Testis (tissue), 3 donors: Measurements from ENCODE around the gene NFKB1. TPM values are rescaled to one million over a fixed set of nuclear protein-coding genes. Genes with fewer than 3 reads are reported as not detected.

Source experiments
- DNase-seq: peaks from one replicate; pipeline ENCODE4 v3.0.0-alpha.2; 2019
- H3K27ac ChIP-seq, 2 donors: fragments of 200-600 bp; sonication (generic); one replicate each; pipeline ENCODE4 v1.5.1; 2019
- H3K27me3 ChIP-seq: fragments of 200-600 bp; sonication (generic); one replicate; pipeline ENCODE4 v1.5.1; 2019
- H3K36me3 ChIP-seq: fragments of 200-600 bp; sonication (generic); one replicate; pipeline ENCODE4 v1.5.1; 2017; ENCODE audit warnings: low read depth; ENCODE audit errors: missing control alignments
- H3K4me1 ChIP-seq: fragments of 200-600 bp; sonication (generic); one replicate; pipeline ENCODE4 v1.5.1; 2019
- H3K4me3 ChIP-seq, 2 donors: fragments of 200-600 bp; sonication (generic); one replicate each; pipeline ENCODE4 v1.5.1; 2017 to 2019
- H3K9me3 ChIP-seq: fragments of 200-600 bp; sonication (generic); one replicate; pipeline ENCODE4 v1.5.1; 2017
- CTCF ChIP-seq, 3 experiments: fragments of 450-650 bp in 2 of 3; fragments of 200-600 bp in 1 of 3; sonication (generic) in 1 of 3; IDR thresholded peaks; one replicate each; pipeline ENCODE4 v1.5.1; 2016 to 2019; ENCODE audit warnings: antibody characterized with exemption in 3 of 3, mild to moderate bottlenecking in 2 of 3, moderate library complexity in 1 of 3
- POLR2A ChIP-seq: fragments of 450-650 bp; IDR thresholded peaks from one replicate; pipeline ENCODE4 v1.6.1; 2017; ENCODE audit warnings: antibody characterized with exemption, mild to moderate bottlenecking, moderate library complexity
- WGBS, 2 donors: methylation state at CpG; one replicate each; pipeline ENCODE4 v1.1.5; 2018; 5-methylcytosine and 5-hydroxymethylcytosine counted together
- intact Hi-C: fragments of 100-400 bp; cut with DNase I; formaldehyde crosslinking; loops from one replicate; pipeline ENCODE4 v1.15.1; 2023; ENCODE audit warnings: low total_unique reads
- polyA plus RNA-seq: library from polyadenylated mRNA; stranded (reverse); fragments of 350-450 nt; fragmentation: Illumina TruSeq; extraction: RNeasy Lipid Tissue Mini Kit (QIAGEN cat#74804); gene quantifications from one replicate; pipeline ENCODE4 v1.2.3, GENCODE V29; 2014; ENCODE audit warnings: low read depth, low replicate concordance; ENCODE audit not compliant: insufficient read depth
- total RNA-seq, 2 donors: library from RNA; depleted of rRNA; stranded (reverse); fragments of >200 nt; gene quantifications; one replicate each; pipeline ENCODE4 v1.2.3, GENCODE V29; 2016

NFKB1 gene
- total and polyA plus RNA-seq, 3 donors from 2014 or later = 22.2 to 27.4 (median 24.6) TPM

DNA sequence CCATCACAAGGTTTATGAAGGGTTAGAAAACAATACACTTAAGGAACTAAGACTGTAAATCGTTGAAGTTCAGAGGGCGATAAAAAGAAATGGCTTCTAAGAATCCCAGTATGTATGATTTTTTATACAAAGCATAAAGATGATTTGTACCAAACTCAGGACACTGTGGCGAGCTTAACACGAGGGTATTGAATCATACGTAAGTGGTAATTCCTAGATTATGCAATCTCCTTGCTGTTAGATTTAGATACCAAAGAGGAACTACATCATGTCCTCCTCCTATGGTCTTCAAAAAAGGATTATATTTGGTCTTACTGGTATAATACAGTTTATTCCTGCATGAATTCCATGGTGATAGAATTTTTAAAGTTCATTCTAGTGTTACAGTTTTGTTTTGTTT, 23.9 kb downstream of the NFKB1 start:
- TF ChIP-seq CTCF (IDR thresholded peaks at IDR 0.05) (no peak), POLR2A (no peak)
- no peak for DNase-seq
- Histone ChIP-seq H3K9me3 (no peaks in the 10 kb centered on the region), H3K36me3 (no peaks in the 10 kb centered on the region), H3K27me3 (no peaks in the 10 kb centered on the region), H3K27ac (no peak overlapping the region), H3K4me1 (no peaks in the 10 kb centered on the region), H3K4me3 (no peak overlapping the region)
- WGBS, 2 donors = 90 to 94% methylated on average over 5 of the region's 5 CpGs
- intact Hi-C loops = no loop called here

GRCh38 chr4:102525504-102525903, 24.3 kb downstream of the NFKB1 start:
- Histone ChIP-seq H3K27me3 (no peaks in the 10 kb centered on the region), H3K36me3 (no peaks in the 10 kb centered on the region), H3K27ac (no peak overlapping the region), H3K4me1 (no peaks in the 10 kb centered on the region), H3K4me3 (no peak overlapping the region), H3K9me3 (no peaks in the 10 kb centered on the region)
- WGBS, 2 donors = 91 to 96% methylated on average over 1 of the region's 1 CpG
- DNase-seq = no peak
- TF ChIP-seq CTCF (IDR thresholded peaks at IDR 0.05) = no peak
- TF ChIP-seq POLR2A = no peak
- intact Hi-C loops = no loop called here

- 86 to 91% methylated on average over 4 of the region's 4 CpGs for WGBS, 2 donors
- DNase-seq = no peak
- H3K36me3 ChIP-seq = no peaks in the 10 kb centered on the region
- H3K27ac ChIP-seq = no peak overlapping the region
- TF ChIP-seq POLR2A (no peak), CTCF (IDR thresholded peaks at IDR 0.05) (no peak)
- H3K27me3 ChIP-seq = no peaks in the 10 kb centered on the region
- intact Hi-C loops = no loop called here
- no peak overlapping the region for H3K4me3 ChIP-seq
- no peaks in the 10 kb centered on the region for H3K9me3 ChIP-seq
- H3K4me1 ChIP-seq = no peaks in the 10 kb centered on the region
Observed at GRCh38 chr4:102526532-102526931, 25.4 kb downstream of the NFKB1 start.

GRCh38 chr4:102527695-102528283, 26.6 kb downstream of the NFKB1 start:
- intact Hi-C loops = no loop called here
- H3K27ac ChIP-seq = no peak overlapping the region

More at GRCh38 chr4:102527695-102528283, 26.6 kb downstream of the NFKB1 start:
- no peak for DNase-seq
- WGBS, 2 donors = 65 to 70% methylated on average over 7 of the region's 7 CpGs
- Histone ChIP-seq H3K4me1 (no peaks in the 10 kb centered on the region), H3K4me3 (no peak overlapping the region), H3K27me3 (no peaks in the 10 kb centered on the region), H3K9me3 (no peaks in the 10 kb centered on the region), H3K36me3 (no peaks in the 10 kb centered on the region)
- no peak for TF ChIP-seq POLR2A
- no peak for TF ChIP-seq CTCF (IDR thresholded peaks at IDR 0.05)
